NCI-H1417 (cell line): ENCODE data around the gene RPS29.
A peak's percentile ranks its signal among the peaks of the same experiment; 100 is the strongest.
"Not testable (repeated sequence)": the region's sequence is repeated elsewhere in the genome, so short reads cannot be mapped to it uniquely, and the experiment has no call there.

Source experiments
- DNase-seq, 3 experiments: peaks; one replicate each; lab custom pipeline; 2025; lab: John Stamatoyannopoulos, UW

The RPS29 gene

GRCh38 chr14:49598485-49599300 is 12.5 kb upstream of the RPS29 start, which contains the start of gene LRR1:
LRR1 (plus strand) TSS chr14:49598940; CDS start chr14:49599021, 81 bp downstream.
- peak; percentile 94 to 98 (median 98) for DNase-seq

- DNase-seq = no peak
Measured at GRCh38 chr14:49598189-49598484, 12.0 kb upstream of the RPS29 start.

- no peak for DNase-seq
Measured at GRCh38 chr14:49594347-49595091, 8.3 kb upstream of the RPS29 start.

DNA sequence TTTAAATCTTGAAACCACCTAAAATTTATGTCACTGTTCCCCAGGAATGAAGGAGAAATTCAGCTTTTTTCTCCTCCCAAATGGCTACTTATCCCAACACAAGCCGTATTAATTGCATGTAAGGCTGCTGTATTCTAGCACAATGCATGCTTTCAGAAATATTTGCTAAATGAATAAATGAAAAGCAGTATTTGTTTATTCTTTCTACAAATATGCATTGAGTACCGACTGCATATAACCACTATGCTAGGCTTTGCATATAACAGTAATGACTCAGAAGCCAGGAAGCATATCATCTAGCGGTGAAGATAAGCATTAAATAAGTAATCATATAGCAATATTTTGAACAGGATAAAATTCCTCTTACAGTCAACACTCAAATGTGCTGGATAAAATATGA is 6.8 kb upstream of the RPS29 start:
- no peak for DNase-seq

- DNase-seq = no peak
Measured at GRCh38 chr14:49589387-49589786, 3.2 kb upstream of the RPS29 start.

GRCh38 chr14:49586673-49587460 is 687 bp upstream of the RPS29 start:
- peak; percentile 81 to 92 (median 85) for DNase-seq

DNA sequence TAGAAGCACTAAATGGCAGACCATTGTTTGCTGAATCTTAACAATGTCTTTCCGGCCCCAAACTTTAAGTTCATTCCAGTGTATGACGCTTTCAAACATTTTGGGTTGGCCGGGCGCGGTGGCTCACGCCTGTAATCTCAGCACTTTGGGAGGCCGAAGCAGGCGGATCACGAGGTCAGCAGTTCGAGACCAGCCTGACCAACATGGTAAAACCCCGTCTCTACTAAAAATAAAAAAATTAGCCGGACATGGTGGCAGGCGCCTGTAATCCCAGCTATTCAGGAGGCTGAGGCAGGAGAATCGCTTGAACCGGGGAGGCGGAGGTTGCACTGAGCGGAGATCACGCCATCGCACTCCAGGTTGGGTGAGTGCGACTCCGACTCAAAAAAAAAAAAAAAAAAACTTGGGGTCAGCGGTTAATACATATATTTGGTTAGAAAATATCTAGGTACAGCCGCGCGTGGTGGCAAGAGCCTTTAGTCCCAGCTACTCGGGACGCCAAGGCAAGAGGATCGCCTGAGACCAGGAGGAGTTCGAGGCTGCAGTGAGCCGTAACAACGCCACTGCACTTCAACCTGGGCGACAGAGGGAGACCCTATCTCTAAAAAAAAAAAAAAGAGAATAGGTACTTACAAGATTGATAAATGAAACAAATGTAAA is 1.1 kb downstream of the RPS29 start:
- DNase-seq = not testable (repeated sequence)

- DNase-seq = no peak
Measured at GRCh38 chr14:49584058-49584457, 2.1 kb downstream of the RPS29 start.

GRCh38 chr14:49583629-49584028 is 2.6 kb downstream of the RPS29 start:
- no peak for DNase-seq

DNA sequence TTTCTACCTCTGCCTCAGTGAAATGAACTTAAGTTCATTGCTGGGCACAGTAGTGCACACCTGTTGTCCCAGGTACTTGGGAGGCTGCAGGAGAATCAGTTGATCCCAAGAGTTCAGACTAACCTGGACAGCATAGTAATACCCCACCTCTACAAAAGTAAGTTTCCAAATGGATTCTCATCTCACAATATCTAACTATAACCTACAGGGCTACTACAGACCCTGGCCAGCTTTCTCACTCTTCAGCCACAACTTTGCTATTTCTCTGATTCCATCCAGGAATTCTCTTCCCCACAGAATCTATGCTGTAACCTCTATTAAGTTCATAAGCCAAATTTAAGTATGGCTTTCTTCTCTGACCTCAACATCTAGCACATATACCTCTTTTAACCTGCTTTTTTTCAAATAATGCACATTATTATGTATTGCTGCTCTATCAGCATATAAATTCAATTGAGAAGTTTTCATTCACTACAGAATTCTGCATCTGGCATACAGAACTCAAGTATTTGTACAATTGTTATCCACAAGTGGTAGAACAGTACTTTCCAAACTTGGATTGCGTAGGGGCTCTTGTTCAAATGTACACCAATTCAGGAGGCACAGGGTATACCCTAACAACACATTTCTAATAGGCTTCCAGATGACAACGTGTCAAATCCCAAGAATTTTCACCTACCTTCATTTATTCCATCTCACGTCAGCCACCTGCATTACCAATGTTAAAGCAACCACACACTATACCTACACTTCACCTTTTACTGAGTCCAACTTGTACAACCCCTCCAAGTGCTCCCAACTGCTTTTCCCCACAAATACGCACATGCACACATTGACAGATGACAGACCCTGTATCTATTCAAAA is 3.8 kb downstream of the RPS29 start:
- DNase-seq = no peak

DNA sequence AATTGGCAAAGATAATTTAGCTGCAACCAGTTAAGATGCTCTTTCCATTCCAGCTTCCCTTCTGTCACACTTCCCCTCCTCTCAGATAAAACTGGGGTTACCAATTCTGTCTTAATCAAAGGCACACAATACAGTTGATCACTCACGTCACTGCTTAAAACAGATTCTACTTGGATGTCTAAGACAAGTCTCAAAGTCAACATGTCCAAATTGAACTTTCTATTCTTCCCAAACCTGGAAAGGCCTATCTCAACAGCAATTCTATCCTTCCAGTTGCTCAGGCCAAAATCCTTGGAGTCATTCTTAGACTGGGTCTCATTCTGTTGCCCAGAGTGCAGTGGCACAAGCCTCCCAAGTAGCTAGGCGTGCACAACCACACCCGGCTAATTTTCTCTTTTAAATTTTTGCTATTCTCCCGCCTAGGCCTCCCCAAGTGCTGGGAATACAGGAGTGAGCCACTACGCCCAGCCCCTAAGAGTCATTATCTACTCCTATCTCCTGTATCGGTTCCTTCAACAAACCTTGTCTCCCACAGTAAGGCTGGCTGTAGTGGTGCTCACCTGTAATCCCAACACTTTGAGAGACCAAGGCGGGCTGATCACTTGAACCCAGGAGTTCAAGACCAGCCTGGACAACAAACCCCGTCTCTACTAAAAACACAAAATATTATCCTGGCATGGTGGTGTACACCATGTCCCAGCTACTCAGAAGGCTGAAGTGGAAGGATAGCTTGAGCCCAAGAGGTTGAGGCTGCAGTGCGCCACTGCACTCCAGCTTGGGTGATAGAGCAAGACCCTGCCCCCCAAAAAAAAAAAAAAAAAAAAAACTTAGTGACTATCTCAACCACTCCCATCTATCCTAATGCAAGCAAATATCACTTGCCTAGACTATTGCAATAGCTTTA is 4.7 kb downstream of the RPS29 start:
- DNase-seq = no peak

DNA sequence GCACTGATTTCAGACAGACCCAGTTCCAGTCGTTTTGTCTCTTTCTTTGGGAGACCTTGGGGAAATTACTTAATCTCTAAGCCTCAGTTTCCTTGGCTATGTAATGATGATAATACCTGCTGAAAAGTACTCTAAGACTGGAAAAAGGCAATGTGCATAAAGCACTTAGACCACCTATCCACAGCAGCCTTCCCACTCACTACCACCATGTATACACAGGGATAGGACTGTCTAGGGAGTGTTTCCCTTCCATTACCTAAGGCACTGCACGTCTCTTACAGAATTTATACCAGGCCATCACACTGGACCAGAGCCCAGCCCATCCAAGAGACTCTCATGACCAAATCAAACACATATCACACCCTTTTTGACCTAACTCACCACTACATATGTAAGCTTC is 6.3 kb downstream of the RPS29 start:
- no peak for DNase-seq

DNA sequence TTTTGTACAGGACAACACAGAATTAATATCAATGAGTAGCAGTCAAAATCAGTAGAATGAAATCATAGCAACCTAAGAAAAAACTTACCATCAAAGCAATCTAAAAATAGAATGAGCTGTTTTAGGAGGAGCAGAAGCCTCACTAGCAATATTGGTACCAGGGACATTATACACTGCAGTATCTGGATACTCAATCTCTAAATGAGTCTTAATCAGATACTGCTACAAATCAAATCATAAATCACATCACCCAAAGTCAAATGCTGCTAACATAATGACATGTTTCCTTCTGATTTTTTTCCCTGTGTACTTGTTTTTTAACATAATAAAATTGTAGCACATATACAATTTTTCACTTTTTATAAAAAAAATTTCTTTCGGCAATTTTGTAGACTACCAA is 8.0 kb downstream of the RPS29 start:
- DNase-seq = no peak

DNA sequence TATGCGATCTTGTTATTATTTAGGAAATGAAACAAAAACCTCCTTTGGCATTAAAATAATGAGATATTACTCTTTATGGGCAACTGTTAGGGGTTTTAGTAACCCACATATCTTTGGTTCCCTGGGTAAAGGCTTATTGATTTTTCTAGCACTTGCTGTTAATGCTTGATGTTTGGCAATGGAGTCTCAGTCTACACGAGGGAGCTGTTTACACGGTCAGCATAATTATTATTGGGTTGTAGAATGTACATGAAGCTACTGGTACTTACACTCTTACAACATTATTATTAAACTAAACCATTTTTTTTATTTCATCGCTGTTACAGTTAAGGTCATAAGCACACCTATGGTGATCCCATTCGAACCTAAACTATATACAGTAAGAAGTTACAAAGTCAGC is 12.1 kb downstream of the RPS29 start:
- no peak for DNase-seq

DNA sequence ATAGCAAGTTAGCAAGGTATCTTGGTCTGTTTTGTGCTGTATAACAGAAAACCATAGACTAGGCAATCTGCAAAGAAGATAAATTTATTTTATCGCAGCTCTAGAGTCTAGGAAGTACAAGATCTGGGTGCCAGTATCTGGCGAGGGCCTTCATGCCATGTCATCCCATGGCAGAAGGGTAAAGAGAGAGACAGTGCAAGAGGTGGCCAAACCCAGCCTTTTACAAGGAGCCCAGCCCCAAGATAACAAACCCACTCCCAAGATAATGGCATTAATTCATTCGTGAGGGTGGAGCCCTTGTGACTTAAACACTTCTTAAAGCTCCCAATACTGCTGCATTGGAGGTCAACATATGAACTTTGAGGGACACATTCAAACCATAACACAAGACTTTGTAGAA is 16.9 kb downstream of the RPS29 start:
- no peak for DNase-seq

DNA sequence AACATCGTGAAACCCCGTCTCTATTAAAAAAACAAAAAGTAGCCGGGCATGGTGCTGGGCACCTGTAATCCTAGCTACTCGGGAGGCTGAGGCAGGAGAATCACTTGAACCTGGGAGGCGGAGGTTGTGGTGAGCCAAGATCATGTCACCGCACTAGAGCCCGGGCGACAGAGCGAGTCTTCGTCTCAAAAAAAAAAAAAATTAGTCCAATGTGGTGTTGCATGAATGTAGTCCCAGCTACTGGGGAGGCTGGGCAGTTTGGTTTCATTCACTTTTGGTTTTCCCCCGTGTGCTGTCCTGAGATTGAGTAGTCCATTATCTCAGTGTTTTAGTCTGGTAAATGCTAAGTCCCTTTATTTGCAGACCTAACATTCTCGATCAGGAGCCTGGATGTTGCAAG is 19.5 kb downstream of the RPS29 start:
- no peak for DNase-seq

GRCh38 chr14:49559979-49560768 is 26.0 kb downstream of the RPS29 start:
- DNase-seq = no peak

DNA sequence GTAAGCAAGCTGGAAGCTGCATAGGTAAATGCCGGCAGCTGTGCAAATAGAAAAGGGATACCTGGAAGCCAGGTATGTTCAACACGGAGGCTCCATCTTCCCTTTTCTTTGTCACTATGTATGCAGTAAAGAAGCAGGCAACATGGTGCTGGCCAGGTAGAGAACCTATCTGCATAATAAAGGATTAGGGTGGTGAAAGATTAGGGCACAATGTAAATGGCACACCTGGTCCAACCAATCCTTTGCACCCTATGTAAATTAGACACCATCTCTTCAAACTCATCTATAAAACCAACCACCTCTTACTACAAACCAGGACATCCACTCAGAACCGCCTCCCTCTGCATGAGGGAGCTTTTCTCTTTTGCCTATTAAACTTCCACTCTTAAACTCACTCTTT is 32.3 kb downstream of the RPS29 start:
- DNase-seq = peak; percentile 23 to 77 (median 60)

DNA sequence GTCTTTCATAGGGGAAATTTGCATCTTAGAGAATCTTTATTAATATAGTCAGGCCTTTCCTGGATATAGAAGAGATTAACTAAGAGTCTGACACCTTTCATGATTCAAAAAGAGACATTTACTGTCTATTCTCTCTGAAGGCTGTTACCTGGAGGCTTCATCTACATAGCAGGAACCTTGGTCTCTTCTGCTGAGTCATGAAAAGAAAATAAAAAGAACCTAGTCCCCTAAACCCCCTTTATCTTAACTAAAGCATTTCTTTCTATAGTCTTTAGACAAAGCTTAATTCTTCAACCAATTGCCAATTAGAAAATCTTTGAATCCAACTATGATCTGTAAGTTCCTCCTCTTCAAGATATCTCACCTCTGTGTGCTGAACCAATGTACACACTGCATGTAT is 33.1 kb downstream of the RPS29 start:
- peak in 1 of 3 experiments; percentile 10 for DNase-seq
